Endothelial cell of umbilical vein (primary cell): Measurements from ENCODE around the gene LIPM. TPM values are rescaled to one million over a fixed set of nuclear protein-coding genes. Genes with fewer than 3 reads are reported as not detected.

Experiments used
- BruUV-seq: library from RNA; stranded (reverse); fragments of 400-500 nt; replicated peaks from 2 replicates; lab custom pipeline; 2021; lab: Mats Ljungman, UMichigan
- CTCF ChIA-PET: fragments of 300-600, 350-600 bp; sonication (Branson Sonifier 250); formaldehyde crosslinking; loops from one replicate; lab custom pipeline; 2021; ENCODE audit warnings: antibody characterized with exemption, inconsistent platforms; lab: Charles Lee
- POLR2A ChIA-PET: fragments of 300-600, 350-600 bp; sonication (Branson Sonifier 250); formaldehyde crosslinking; loops from one replicate; lab custom pipeline; 2021; ENCODE audit warnings: antibody characterized with exemption, inconsistent platforms; lab: Charles Lee
- DNase-seq: peaks from one replicate; pipeline ENCODE4 v3.0.0-alpha.2; 2011; ENCODE audit warnings: low read depth, low spot score
- FAIRE-seq: peaks from 2 replicates; lab custom pipeline; 2011; peaks lifted over from hg19 to GRCh38; lab: Jason Lieb, UNC
- H2AFZ ChIP-seq: 2 replicates; pipeline ENCODE4 v1.6.0; 2012; ENCODE audit warnings: low read depth, low read length, control low read depth, inconsistent platforms
- H3K27ac ChIP-seq: 2 replicates; pipeline ENCODE4 v1.5.1; 2011; ENCODE audit warnings: low read depth, mild to moderate bottlenecking, control low read depth, low read length, moderate library complexity; ENCODE audit not compliant: insufficient read depth
- H3K27me3 ChIP-seq, 2 experiments: 2 replicates each; pipeline versions ENCODE4 v1.6.0 to v1.6.1; 2011; ENCODE audit warnings: low read length in 2 of 2, mixed read lengths in 1 of 2; ENCODE audit not compliant: control insufficient read depth in 2 of 2, insufficient read depth in 2 of 2
- H3K36me3 ChIP-seq, 2 experiments: 2 replicates in 1 of 2; 3 replicates in 1 of 2; pipeline ENCODE4 v1.5.1; 2011; ENCODE audit warnings: low read length in 2 of 2, mild to moderate bottlenecking in 1 of 2, moderate library complexity in 1 of 2; ENCODE audit not compliant: control insufficient read depth in 2 of 2, insufficient read depth in 2 of 2; ENCODE audit errors: extremely low read depth in 1 of 2
- H3K4me1 ChIP-seq: 3 replicates; pipeline ENCODE4 v1.5.1; 2011; ENCODE audit warnings: mild to moderate bottlenecking, low read length; ENCODE audit not compliant: control insufficient read depth, insufficient read depth; ENCODE audit errors: extremely low read depth
- H3K4me2 ChIP-seq: 2 replicates; pipeline ENCODE4 v1.6.1; 2011; ENCODE audit warnings: low read length, control low read depth, mixed read lengths; ENCODE audit not compliant: insufficient read depth
- H3K4me3 ChIP-seq, 3 experiments: fragments of 200-600 bp in 1 of 3; sonication (generic), shearing (Covaris generic) in 1 of 3; replicated peaks in 1 of 3; 2 replicates each; pipeline ENCODE4 v1.5.1; 2011 to 2016; ENCODE audit warnings: control low read depth in 3 of 3, low read length in 3 of 3, mild to moderate bottlenecking in 2 of 3, inconsistent platforms in 1 of 3, low read depth in 1 of 3, moderate library complexity in 1 of 3; ENCODE audit not compliant: insufficient read depth in 1 of 3
- H3K79me2 ChIP-seq: 2 replicates; pipeline ENCODE4 v1.6.0; 2012; ENCODE audit warnings: low read length, inconsistent platforms; ENCODE audit not compliant: control insufficient read depth, insufficient read depth
- H3K9ac ChIP-seq: replicated peaks from 2 replicates; pipeline ENCODE3; 2011; ENCODE audit warnings: low read length, control low read depth; ENCODE audit not compliant: insufficient read depth; ENCODE audit errors: extremely low read depth
- H3K9me1 ChIP-seq: replicated peaks from 3 replicates; pipeline ENCODE4 v1.6.0; 2011; ENCODE audit warnings: mild to moderate bottlenecking, low read length; ENCODE audit not compliant: control insufficient read depth, insufficient read depth; ENCODE audit errors: extremely low read depth
- H3K9me3 ChIP-seq: replicated peaks from 2 replicates; pipeline ENCODE4 v1.5.1; 2012; ENCODE audit warnings: low read length, inconsistent platforms; ENCODE audit not compliant: control insufficient read depth, insufficient read depth
- H4K20me1 ChIP-seq: replicated peaks from 2 replicates; pipeline ENCODE3; 2011; ENCODE audit warnings: mild to moderate bottlenecking, low read length; ENCODE audit not compliant: control insufficient read depth, insufficient read depth; ENCODE audit errors: extremely low read depth
- CTCF ChIP-seq, 2 donors: IDR thresholded peaks; 1 replicate in 1 of 2; 2 replicates in 1 of 2; pipeline ENCODE4 v1.5.1; 2011; ENCODE audit warnings: low read length in 2 of 2, mild to moderate bottlenecking in 2 of 2, moderate library complexity in 2 of 2, control low read depth in 1 of 2, inconsistent platforms in 1 of 2, low read depth in 1 of 2; ENCODE audit not compliant: insufficient read depth in 1 of 2; ENCODE audit errors: extremely low read depth in 1 of 2
- FOS ChIP-seq: IDR thresholded peaks from 2 replicates; pipeline ENCODE4 v1.6.1; 2011; ENCODE audit warnings: mild to moderate bottlenecking, low read length, moderate library complexity, borderline replicate concordance; ENCODE audit not compliant: insufficient read depth
- GATA2 ChIP-seq: IDR thresholded peaks from 2 replicates; pipeline ENCODE4 v1.7.0; 2011; ENCODE audit warnings: low read depth, mild to moderate bottlenecking, moderate library complexity, mixed read lengths, low read length; ENCODE audit not compliant: insufficient read length, insufficient read depth
- JUN ChIP-seq: IDR thresholded peaks from 2 replicates; pipeline ENCODE4 v1.6.1; 2011; ENCODE audit warnings: borderline replicate concordance, low read depth; ENCODE audit not compliant: insufficient read length, insufficient read depth
- MAX ChIP-seq: IDR thresholded peaks from 2 replicates; pipeline ENCODE4 v1.6.1; 2011; ENCODE audit not compliant: insufficient read depth, insufficient read length
- POLR2A ChIP-seq: IDR thresholded peaks from 2 replicates; pipeline ENCODE4 v1.6.1; 2012; ENCODE audit warnings: low read depth, mild to moderate bottlenecking, control low read depth, low read length
- dilution Hi-C: fragments of 300-500 bp; cut with MboI; formaldehyde crosslinking; loops from one replicate; pipeline ENCODE4 v1.15.0; 2019; ENCODE audit warnings: low sequenced_read_pairs; ENCODE audit not compliant: extremely low pct_ligation_motif_present
- intact Hi-C: fragments of 100-400 bp; cut with micrococcal nuclease; formaldehyde crosslinking; loops from one replicate; pipeline ENCODE4 v1.10.0; 2022
- polyA plus RNA-seq, 4 experiments: library from polyadenylated mRNA; depleted of rRNA in 3 of 4; stranded (reverse) in 3 of 4; unstranded in 1 of 4; fragments of >200 nt; gene quantifications; 2 replicates each; pipeline versions ENCODE4 v1.2.1 to v1.2.3, GENCODE V29; 2011 to 2012; ENCODE audit warnings: missing spikeins in 1 of 4
- total RNA-seq: library from RNA; stranded (reverse); gene quantifications from 2 replicates; pipeline ENCODE4 v1.2.3, GENCODE V29; 2021

The LIPM gene
- total and polyA plus RNA-seq, 2 donors (not counting 3 experiments of a cell fraction or from before 2014, with no cell fraction given) = not detected

- FAIRE-seq = no peak
- no peaks in the 10 kb centered on the region for H3K9me1 ChIP-seq
- H4K20me1 ChIP-seq = no peaks in the 10 kb centered on the region
- no peak overlapping the region for H3K4me3 ChIP-seq
- no peak overlapping the region for H2AFZ ChIP-seq
- no peak for DNase-seq
- no peak overlapping the region for H3K4me2 ChIP-seq
- H3K79me2 ChIP-seq = no peaks in the 10 kb centered on the region
- H3K36me3 ChIP-seq = no peaks in the 10 kb centered on the region
- peaks cover 0 to 2% of the 10 kb centered on the region in 2 experiments for H3K27me3 ChIP-seq
- no peak overlapping the region for H3K27ac ChIP-seq
- no TSS peak for BruUV-seq
- H3K9ac ChIP-seq = no peak overlapping the region
- no peak for TF ChIP-seq MAX
- no peak for TF ChIP-seq FOS
- no peak for TF ChIP-seq JUN
- TF ChIP-seq GATA2 = no peak
- TF ChIP-seq POLR2A = no peak
- TF ChIP-seq CTCF (IDR thresholded peaks at IDR 0.05; ENCODE audit: extremely low read depth in 1 of 2, insufficient read depth in 1 of 2, low read depth in 1 of 2, low read length in 2 of 2) = no peak
- H3K9me3 ChIP-seq = no peaks in the 10 kb centered on the region
- ChIA-PET CTCF (interaction anchor here (3.1 kb wide), 1 partner anchor 100 kb away, joined by 26 read pairs; no protein-coding TSS in a partner anchor), POLR2A (no interaction called here)
- H3K4me1 ChIP-seq = no peaks in the 10 kb centered on the region
- intact Hi-C loops = no loop called here
- dilution Hi-C loops = no loop called here
Observed at GRCh38 chr10:88833156-88833555, 30.6 kb downstream of the LIPM start.
